HepG2 (cell line): ENCODE results near the gene PTPN20. TPM values are rescaled to one million over a fixed set of nuclear protein-coding genes. Genes with fewer than 3 reads are reported as not detected.

Source experiments
- ATAC-seq: fragments of 200-7000 bp; cut with Tn5 transposase; 3 replicates; pipeline ENCODE4 v1.9.1; 2020; ENCODE audit warnings: mild to moderate bottlenecking, moderate library complexity
- BruUV-seq: library from RNA; stranded (reverse); fragments of 400-500 nt; replicated peaks from 2 replicates; lab custom pipeline; 2021; lab: Mats Ljungman, UMichigan
- CTCF ChIA-PET: fragments of 300-600 bp; formaldehyde crosslinking; extraction: SDS; loops from one replicate; lab custom pipeline; 2021; ENCODE audit warnings: low total read pairs, inconsistent platforms, low intra/inter-chr PET ratio; lab: Yijun Ruan, JAX
- POLR2A ChIA-PET: fragments of 350-600 bp; sonication (Branson Sonifier 250); formaldehyde crosslinking; loops from one replicate; lab custom pipeline; 2020; ENCODE audit warnings: antibody characterized with exemption, inconsistent platforms; lab: Yijun Ruan, JAX
- DNase-seq: peaks from one replicate; pipeline ENCODE4 v3.0.0-alpha.2; 2015; ENCODE audit warnings: low spot score
- FAIRE-seq: peaks from 3 replicates; lab custom pipeline; 2011; peaks lifted over from hg19 to GRCh38; lab: Jason Lieb, UNC
- H2AFZ ChIP-seq: one replicate; pipeline ENCODE4 v1.6.1; 2011; ENCODE audit warnings: low read length, inconsistent platforms
- H3K27ac ChIP-seq: fragments of 300-600 bp; 3 replicates; pipeline ENCODE4 v1.8.0; 2011; ENCODE audit warnings: mixed run types, mild to moderate bottlenecking, mixed read lengths, low read length, inconsistent platforms; ENCODE audit not compliant: insufficient read depth; ENCODE audit errors: extremely low read length
- H3K27me3 ChIP-seq, 2 experiments: fragments of 200-600 bp in 1 of 2; 2 replicates in 1 of 2; 3 replicates in 1 of 2; pipeline versions ENCODE4 v1.6.0 to v1.8.0; 2011; ENCODE audit warnings: low read length in 2 of 2, mild to moderate bottlenecking in 2 of 2, moderate library complexity in 2 of 2, inconsistent platforms in 1 of 2; ENCODE audit not compliant: insufficient read depth in 2 of 2, control insufficient read depth in 1 of 2
- H3K36me3 ChIP-seq, 2 experiments: fragments of 200-600 bp in 1 of 2; replicated peaks in 1 of 2; 2 replicates in 1 of 2; 3 replicates in 1 of 2; pipeline versions ENCODE4 v1.5.1 to v1.8.0; 2011; ENCODE audit warnings: low read length in 2 of 2, inconsistent platforms in 1 of 2; ENCODE audit not compliant: insufficient read depth in 2 of 2, control insufficient read depth in 1 of 2
- H3K4me1 ChIP-seq: 2 replicates; pipeline ENCODE4 v1.5.1; 2012; ENCODE audit warnings: low read length, inconsistent platforms; ENCODE audit not compliant: insufficient read depth
- H3K4me2 ChIP-seq: 2 replicates; pipeline ENCODE4 v1.6.0; 2011; ENCODE audit warnings: low read depth, low read length, inconsistent platforms
- H3K4me3 ChIP-seq, 3 experiments: fragments of 200-600 bp in 1 of 3; sonication (generic), shearing (Covaris generic) in 1 of 3; replicated peaks in 1 of 3; 2 replicates each; pipeline ENCODE4 v1.5.1; 2011 to 2016; ENCODE audit warnings: low read length in 3 of 3, inconsistent platforms in 2 of 3, low read depth in 2 of 3, mild to moderate bottlenecking in 2 of 3, control low read depth in 1 of 3, mixed read lengths in 1 of 3; ENCODE audit not compliant: insufficient read depth in 1 of 3
- H3K79me2 ChIP-seq: one replicate; pipeline ENCODE4 v1.6.1; 2011; ENCODE audit warnings: low read length, inconsistent platforms; ENCODE audit not compliant: insufficient read depth
- H3K9ac ChIP-seq: 2 replicates; pipeline ENCODE4 v1.6.0; 2011; ENCODE audit warnings: mild to moderate bottlenecking, low read depth, low read length, inconsistent platforms; ENCODE audit not compliant: insufficient read depth
- H3K9me3 ChIP-seq: 2 replicates; pipeline ENCODE4 v1.5.1; 2012; ENCODE audit warnings: mild to moderate bottlenecking, low read length
- H4K20me1 ChIP-seq: 2 replicates; pipeline ENCODE4 v1.6.0; 2011; ENCODE audit warnings: inconsistent platforms, mild to moderate bottlenecking, low read length, moderate library complexity; ENCODE audit not compliant: insufficient read depth
- AGO2 ChIP-seq: fragments of 200-400 bp; formaldehyde crosslinking; optimal IDR thresholded peaks from 2 replicates; pipeline ENCODE3; 2017; ENCODE audit warnings: mild to moderate bottlenecking, low read depth, low read length, moderate library complexity
- AHR ChIP-seq: IDR thresholded peaks from 2 replicates; pipeline ENCODE4 v1.6.1; 2018; ENCODE audit warnings: missing genetic modification reagents, missing compliant biosample characterization
- HDAC2 ChIP-seq: sonication (generic); formaldehyde crosslinking; IDR thresholded peaks from 2 replicates; pipeline ENCODE4 v1.4.0; 2020; ENCODE audit warnings: missing genetic modification reagents
- STAG1 ChIP-seq: sonication (generic); formaldehyde crosslinking; IDR thresholded peaks from 2 replicates; pipeline ENCODE4 v1.4.0; 2020; ENCODE audit warnings: missing genetic modification reagents
- TCF12 ChIP-seq, 2 experiments: fragments of 450-650 bp in 1 of 2; sonication (generic) in 1 of 2; formaldehyde crosslinking in 1 of 2; IDR thresholded peaks; 2 replicates each; pipeline versions ENCODE4 v1.6.1 to v1.8.0; 2017 to 2022; ENCODE audit warnings: antibody characterized with exemption in 1 of 2, mild to moderate bottlenecking in 1 of 2, missing genetic modification reagents in 1 of 2, moderate library complexity in 1 of 2
- ZNF552 ChIP-seq: sonication (generic); formaldehyde crosslinking; IDR thresholded peaks from 2 replicates; pipeline ENCODE4 v1.9.0; 2022; ENCODE audit warnings: missing genetic modification reagents, mild to moderate bottlenecking, borderline replicate concordance
- ZNF883 ChIP-seq: sonication (generic); formaldehyde crosslinking; IDR thresholded peaks from 2 replicates; pipeline ENCODE4 v1.5.1; 2020; ENCODE audit warnings: mild to moderate bottlenecking, missing genetic modification reagents; ENCODE audit errors: not compliant biosample characterization
- WGBS: methylation state at CpG from one replicate; pipeline ENCODE4 v1.1.6; 2017; ENCODE audit warnings: low lambda C conversion rate; 5-methylcytosine and 5-hydroxymethylcytosine counted together
- in situ Hi-C: cut with HindIII; loops from 2 replicates; pipeline ENCODE4 v1.10.0; 2017; ENCODE audit warnings: low pct_unique_long_range_greater_than_20kb; ENCODE audit not compliant: extremely low pct_ligation_motif_present
- intact Hi-C: fragments of 100-400 bp; cut with micrococcal nuclease; formaldehyde crosslinking; loops from one replicate; pipeline ENCODE4 v1.10.0; 2022; ENCODE audit not compliant: unreplicated experiment
- polyA plus RNA-seq, 8 experiments: library from polyadenylated mRNA; depleted of rRNA in 3 of 8; stranded (reverse) in 7 of 8; unstranded in 1 of 8; fragments of >200 nt; fragmentation: Illumina TruSeq in 4 of 8; extraction: Trizol in 4 of 8; gene quantifications; 2 replicates each; pipeline versions ENCODE4 v1.2.1 to v1.2.3, GENCODE V29; 2011 to 2016; ENCODE audit warnings: low read depth in 4 of 8, missing spikeins in 1 of 8, mixed read lengths in 1 of 8; ENCODE audit not compliant: insufficient read depth in 1 of 8
- total RNA-seq, 5 experiments: library from RNA; depleted of rRNA; stranded (reverse); fragments of >200 nt; fragmentation: Illumina TruSeq; extraction: Trizol; gene quantifications; 2 replicates each; pipeline ENCODE4 v1.2.3, GENCODE V29; 2016; ENCODE audit warnings: low read depth in 1 of 5
- TF ChIP-seq, protein P1 (sequence below): sonication (generic); formaldehyde crosslinking; IDR thresholded peaks from 2 replicates; pipeline ENCODE4 v1.9.0; 2021; ENCODE audit warnings: mild to moderate bottlenecking, missing genetic modification reagents
- TF ChIP-seq, protein P2 (sequence below): sonication (generic); formaldehyde crosslinking; IDR thresholded peaks from 2 replicates; pipeline ENCODE4 v1.5.1; 2020; ENCODE audit warnings: mild to moderate bottlenecking, moderate library complexity, missing genetic modification reagents

The PTPN20 gene
- total and polyA plus RNA-seq, 2 of the 13 experiments (the other 11 are each of a cell fraction or from before 2014, with no cell fraction given) = not detected

- TF ChIP-seq AHR = no peak
- TF ChIP-seq, all 625 proteins: peak for 0
Measured at GRCh38 chr10:47043928-47044538, 132.8 kb downstream of the PTPN20 start (continued).

- ChIA-PET CTCF (no interaction called here), POLR2A (no interaction called here)
- H3K4me2 ChIP-seq = no peak overlapping the region
- ATAC-seq (no peak), FAIRE-seq (no peak), DNase-seq (no peak)
- no peaks in the 10 kb centered on the region for H3K36me3 ChIP-seq
- H3K4me3 ChIP-seq = no peak overlapping the region
- H3K27me3 ChIP-seq = peaks cover 7 to 9% of the 10 kb centered on the region in 2 experiments; a peak in 3 of 5 replicates
- no TSS peak for BruUV-seq
- H3K9me3 ChIP-seq = no peaks in the 10 kb centered on the region
- intact Hi-C loops (loop anchor here (5.0 kb wide), 1 partner anchor 268 kb away; no protein-coding TSS in a partner anchor), in situ Hi-C loops (no loop called here)
- H3K9ac ChIP-seq = no peak overlapping the region
- no peaks in the 10 kb centered on the region for H3K4me1 ChIP-seq
- no peak overlapping the region for H3K27ac ChIP-seq
- H4K20me1 ChIP-seq = no peaks in the 10 kb centered on the region
- H2AFZ ChIP-seq = no peak overlapping the region
- H3K79me2 ChIP-seq = no peaks in the 10 kb centered on the region
- WGBS = 17% methylated on average over 1 of the region's 2 CpGs
- TF ChIP-seq AGO2 (no peak), ZNF552 (CRISPR knock-in tag) (no peak), HDAC2 (CRISPR knock-in tag) (no peak), ZNF883 (CRISPR knock-in tag) (no peak), TCF12 (IDR thresholded peaks at IDR 0.05) (no peak), TCF12 (CRISPR knock-in tag; IDR thresholded peaks at IDR 0.05) (no peak), STAG1 (CRISPR knock-in tag) (no peak)
- TF ChIP-seq, protein P1, sequence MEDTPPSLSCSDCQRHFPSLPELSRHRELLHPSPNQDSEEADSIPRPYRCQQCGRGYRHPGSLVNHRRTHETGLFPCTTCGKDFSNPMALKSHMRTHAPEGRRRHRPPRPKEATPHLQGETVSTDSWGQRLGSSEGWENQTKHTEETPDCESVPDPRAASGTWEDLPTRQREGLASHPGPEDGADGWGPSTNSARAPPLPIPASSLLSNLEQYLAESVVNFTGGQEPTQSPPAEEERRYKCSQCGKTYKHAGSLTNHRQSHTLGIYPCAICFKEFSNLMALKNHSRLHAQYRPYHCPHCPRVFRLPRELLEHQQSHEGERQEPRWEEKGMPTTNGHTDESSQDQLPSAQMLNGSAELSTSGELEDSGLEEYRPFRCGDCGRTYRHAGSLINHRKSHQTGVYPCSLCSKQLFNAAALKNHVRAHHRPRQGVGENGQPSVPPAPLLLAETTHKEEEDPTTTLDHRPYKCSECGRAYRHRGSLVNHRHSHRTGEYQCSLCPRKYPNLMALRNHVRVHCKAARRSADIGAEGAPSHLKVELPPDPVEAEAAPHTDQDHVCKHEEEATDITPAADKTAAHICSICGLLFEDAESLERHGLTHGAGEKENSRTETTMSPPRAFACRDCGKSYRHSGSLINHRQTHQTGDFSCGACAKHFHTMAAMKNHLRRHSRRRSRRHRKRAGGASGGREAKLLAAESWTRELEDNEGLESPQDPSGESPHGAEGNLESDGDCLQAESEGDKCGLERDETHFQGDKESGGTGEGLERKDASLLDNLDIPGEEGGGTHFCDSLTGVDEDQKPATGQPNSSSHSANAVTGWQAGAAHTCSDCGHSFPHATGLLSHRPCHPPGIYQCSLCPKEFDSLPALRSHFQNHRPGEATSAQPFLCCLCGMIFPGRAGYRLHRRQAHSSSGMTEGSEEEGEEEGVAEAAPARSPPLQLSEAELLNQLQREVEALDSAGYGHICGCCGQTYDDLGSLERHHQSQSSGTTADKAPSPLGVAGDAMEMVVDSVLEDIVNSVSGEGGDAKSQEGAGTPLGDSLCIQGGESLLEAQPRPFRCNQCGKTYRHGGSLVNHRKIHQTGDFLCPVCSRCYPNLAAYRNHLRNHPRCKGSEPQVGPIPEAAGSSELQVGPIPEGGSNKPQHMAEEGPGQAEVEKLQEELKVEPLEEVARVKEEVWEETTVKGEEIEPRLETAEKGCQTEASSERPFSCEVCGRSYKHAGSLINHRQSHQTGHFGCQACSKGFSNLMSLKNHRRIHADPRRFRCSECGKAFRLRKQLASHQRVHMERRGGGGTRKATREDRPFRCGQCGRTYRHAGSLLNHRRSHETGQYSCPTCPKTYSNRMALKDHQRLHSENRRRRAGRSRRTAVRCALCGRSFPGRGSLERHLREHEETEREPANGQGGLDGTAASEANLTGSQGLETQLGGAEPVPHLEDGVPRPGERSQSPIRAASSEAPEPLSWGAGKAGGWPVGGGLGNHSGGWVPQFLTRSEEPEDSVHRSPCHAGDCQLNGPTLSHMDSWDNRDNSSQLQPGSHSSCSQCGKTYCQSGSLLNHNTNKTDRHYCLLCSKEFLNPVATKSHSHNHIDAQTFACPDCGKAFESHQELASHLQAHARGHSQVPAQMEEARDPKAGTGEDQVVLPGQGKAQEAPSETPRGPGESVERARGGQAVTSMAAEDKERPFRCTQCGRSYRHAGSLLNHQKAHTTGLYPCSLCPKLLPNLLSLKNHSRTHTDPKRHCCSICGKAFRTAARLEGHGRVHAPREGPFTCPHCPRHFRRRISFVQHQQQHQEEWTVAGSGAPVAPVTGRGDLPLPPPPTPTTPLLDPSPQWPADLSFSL = no peak
- TF ChIP-seq, protein P2, sequence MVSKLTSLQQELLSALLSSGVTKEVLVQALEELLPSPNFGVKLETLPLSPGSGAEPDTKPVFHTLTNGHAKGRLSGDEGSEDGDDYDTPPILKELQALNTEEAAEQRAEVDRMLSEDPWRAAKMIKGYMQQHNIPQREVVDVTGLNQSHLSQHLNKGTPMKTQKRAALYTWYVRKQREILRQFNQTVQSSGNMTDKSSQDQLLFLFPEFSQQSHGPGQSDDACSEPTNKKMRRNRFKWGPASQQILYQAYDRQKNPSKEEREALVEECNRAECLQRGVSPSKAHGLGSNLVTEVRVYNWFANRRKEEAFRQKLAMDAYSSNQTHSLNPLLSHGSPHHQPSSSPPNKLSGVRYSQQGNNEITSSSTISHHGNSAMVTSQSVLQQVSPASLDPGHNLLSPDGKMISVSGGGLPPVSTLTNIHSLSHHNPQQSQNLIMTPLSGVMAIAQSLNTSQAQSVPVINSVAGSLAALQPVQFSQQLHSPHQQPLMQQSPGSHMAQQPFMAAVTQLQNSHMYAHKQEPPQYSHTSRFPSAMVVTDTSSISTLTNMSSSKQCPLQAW = no peak
Measured at GRCh38 chr10:47044741-47045140, 133.5 kb downstream of the PTPN20 start.
